ENCODE results near the gene PAX8.

DNA sequence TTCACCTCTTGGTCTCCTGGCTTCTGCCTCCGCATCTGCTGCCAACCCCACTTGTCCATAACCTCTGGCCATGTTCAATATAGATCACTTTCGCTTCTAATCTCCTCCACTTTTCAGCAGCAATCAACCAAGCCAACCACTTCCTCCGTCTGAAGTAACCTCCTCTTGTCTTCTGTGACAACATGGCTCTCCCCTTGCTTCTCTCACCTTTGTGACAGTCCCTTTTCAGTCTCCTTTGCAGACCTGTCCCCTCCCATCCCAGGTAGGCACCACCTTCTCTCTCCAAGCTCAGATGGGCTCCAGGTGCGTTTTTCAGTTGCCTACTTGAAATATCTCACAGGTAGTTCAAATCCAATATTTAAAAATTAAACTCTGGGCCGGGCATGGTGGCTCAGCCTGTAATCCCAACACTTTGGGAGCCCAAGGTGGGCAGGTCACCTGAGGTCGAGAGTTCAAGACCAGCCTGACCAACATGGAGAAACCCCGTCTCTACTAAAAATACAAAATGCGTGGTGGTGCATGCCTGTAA, 109.7 kb downstream of the PAX8 start:
- TF ChIP-seq, protein P1, sequence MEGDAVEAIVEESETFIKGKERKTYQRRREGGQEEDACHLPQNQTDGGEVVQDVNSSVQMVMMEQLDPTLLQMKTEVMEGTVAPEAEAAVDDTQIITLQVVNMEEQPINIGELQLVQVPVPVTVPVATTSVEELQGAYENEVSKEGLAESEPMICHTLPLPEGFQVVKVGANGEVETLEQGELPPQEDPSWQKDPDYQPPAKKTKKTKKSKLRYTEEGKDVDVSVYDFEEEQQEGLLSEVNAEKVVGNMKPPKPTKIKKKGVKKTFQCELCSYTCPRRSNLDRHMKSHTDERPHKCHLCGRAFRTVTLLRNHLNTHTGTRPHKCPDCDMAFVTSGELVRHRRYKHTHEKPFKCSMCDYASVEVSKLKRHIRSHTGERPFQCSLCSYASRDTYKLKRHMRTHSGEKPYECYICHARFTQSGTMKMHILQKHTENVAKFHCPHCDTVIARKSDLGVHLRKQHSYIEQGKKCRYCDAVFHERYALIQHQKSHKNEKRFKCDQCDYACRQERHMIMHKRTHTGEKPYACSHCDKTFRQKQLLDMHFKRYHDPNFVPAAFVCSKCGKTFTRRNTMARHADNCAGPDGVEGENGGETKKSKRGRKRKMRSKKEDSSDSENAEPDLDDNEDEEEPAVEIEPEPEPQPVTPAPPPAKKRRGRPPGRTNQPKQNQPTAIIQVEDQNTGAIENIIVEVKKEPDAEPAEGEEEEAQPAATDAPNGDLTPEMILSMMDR (conservative IDR thresholded peaks at IDR 0.05; ENCODE audit: low read length), result no peak
- no peak for TF ChIP-seq EZH2phosphoT487 (IDR thresholded peaks at IDR 0.05; ENCODE audit: borderline replicate concordance)
